IPS-20b (cell line): ENCODE data around the gene UBTFL1.

ENCODE experiments used
- H3K27ac ChIP-seq: one replicate; pipeline ENCODE4 v1.5.1; 2013; ENCODE audit warnings: low read length
- H3K27me3 ChIP-seq: 2 replicates; pipeline ENCODE4 v1.6.1; 2013; ENCODE audit warnings: mild to moderate bottlenecking, low read length, inconsistent platforms; ENCODE audit not compliant: insufficient read depth
- H3K36me3 ChIP-seq: 2 replicates; pipeline ENCODE4 v1.6.1; 2013; ENCODE audit warnings: low read depth, mild to moderate bottlenecking, inconsistent platforms, low read length, moderate library complexity; ENCODE audit not compliant: insufficient read depth
- H3K4me1 ChIP-seq: 2 replicates; pipeline ENCODE4 v1.6.1; 2013; ENCODE audit warnings: mild to moderate bottlenecking, control low read depth, inconsistent platforms, low read length, moderate library complexity; ENCODE audit not compliant: insufficient read depth
- H3K4me3 ChIP-seq: 2 replicates; pipeline ENCODE4 v1.5.1; 2013; ENCODE audit warnings: mild to moderate bottlenecking, low read length, inconsistent platforms
- H3K9ac ChIP-seq: 2 replicates; pipeline ENCODE4 v1.6.1; 2013; ENCODE audit warnings: low read depth, mild to moderate bottlenecking, inconsistent platforms, low read length, moderate library complexity
- H3K9me3 ChIP-seq: 2 replicates; pipeline ENCODE4 v1.6.1; 2013; ENCODE audit warnings: mild to moderate bottlenecking, low read depth, low read length, inconsistent platforms; ENCODE audit not compliant: insufficient read depth

The UBTFL1 gene

GRCh38 chr11:90133560-90134477 lies 48.1 kb downstream of the UBTFL1 start:
- no peak overlapping the region for H3K27ac ChIP-seq

GRCh38 chr11:90134478-90135003 lies 48.8 kb downstream of the UBTFL1 start, which contains the start of gene NAALAD2:
Gene NAALAD2 (plus strand): TSS chr11:90134663. CDS start chr11:90134759, 96 bp downstream.
- peaks cover 11% of the 10 kb centered on the region; the same call in 1 of the 2 replicates for H3K4me1 ChIP-seq
- no peaks in the 10 kb centered on the region for H3K9me3 ChIP-seq
- peak within 1 kb of the TSS; percentile 84 for H3K4me3 ChIP-seq
- no peak within 1 kb of the TSS for H3K27ac ChIP-seq
- peak within 1 kb of the TSS; percentile 73 for H3K9ac ChIP-seq
- peaks cover 14% of the 10 kb centered on the region; the same call in 1 of the 2 replicates for H3K27me3 ChIP-seq
- H3K36me3 ChIP-seq = no peaks in the 10 kb centered on the region

More at GRCh38 chr11:90133560-90134477, 48.1 kb downstream of the UBTFL1 start:
- peaks cover 14% of the 10 kb centered on the region; the same call in 1 of the 2 replicates for H3K27me3 ChIP-seq
- H3K9me3 ChIP-seq = no peaks in the 10 kb centered on the region
- no peaks in the 10 kb centered on the region for H3K36me3 ChIP-seq
- H3K4me3 ChIP-seq = peak overlapping the region; percentile 84
- peak overlapping the region; percentile 73 for H3K9ac ChIP-seq
- peaks cover 11% of the 10 kb centered on the region; the same call in 1 of the 2 replicates for H3K4me1 ChIP-seq

DNA sequence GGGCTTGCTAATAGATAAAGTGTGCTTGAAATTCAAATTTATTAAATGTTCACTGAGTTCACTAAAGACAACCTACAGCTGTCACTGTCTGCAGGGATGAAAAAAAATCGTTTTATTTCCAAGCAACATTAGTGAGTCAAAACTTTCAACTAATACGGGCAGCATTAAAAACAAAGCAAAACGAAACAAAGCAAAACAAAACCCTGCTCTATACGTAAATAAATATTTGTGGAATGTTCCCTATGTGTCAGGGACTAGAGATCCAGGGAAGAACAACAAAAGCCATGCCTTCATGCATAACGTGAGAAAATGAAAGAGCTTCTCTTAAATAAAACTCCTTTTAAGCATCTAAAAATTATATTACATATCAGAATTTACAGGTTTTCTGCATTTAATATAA lies 49.3 kb downstream of the UBTFL1 start:
- Histone ChIP-seq H3K4me3 (peak overlapping the region; percentile 84), H3K9ac (peak overlapping the region; percentile 73; the same call in 1 of the 2 replicates), H3K9me3 (no peaks in the 10 kb centered on the region), H3K36me3 (no peaks in the 10 kb centered on the region), H3K27me3 (peaks cover 14% of the 10 kb centered on the region; the same call in 1 of the 2 replicates), H3K27ac (no peak overlapping the region), H3K4me1 (peaks cover 11% of the 10 kb centered on the region; the same call in 1 of the 2 replicates)
